Activated CD4-positive, alpha-beta T cell treated with anti-CD3 and anti-CD28 coated beads, Interleukin-2, amount 50 U/mL, for 4 hours (primary cell): ENCODE measurements around the gene ATF1.
"Not testable (repeated sequence)": the region's sequence is repeated elsewhere in the genome, so short reads cannot be mapped to it uniquely, and the experiment has no call there.

Experiments
- DNase-seq, 2 experiments: peaks; one replicate each; pipeline ENCODE4 v3.0.0-alpha.2; 2020

The ATF1 gene

DNA sequence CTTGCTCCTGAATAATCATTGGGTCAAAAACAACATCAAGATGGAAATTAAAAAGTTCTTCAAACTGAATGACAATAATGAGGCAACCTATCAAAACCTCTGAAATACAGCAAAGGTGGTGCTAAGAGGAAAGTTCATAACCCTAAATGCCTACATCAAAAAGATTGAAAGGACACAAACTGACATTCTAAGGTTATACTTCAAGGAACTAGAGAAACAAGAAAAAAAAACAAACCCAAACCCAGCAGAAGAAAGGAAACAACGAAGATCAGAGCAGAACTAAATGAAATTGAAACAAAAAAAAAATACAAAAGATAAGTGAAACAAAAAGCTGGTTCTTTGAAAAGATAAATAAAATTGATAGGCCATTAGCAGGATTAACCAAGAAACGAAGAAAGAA lies 105.0 kb downstream of the ATF1 start:
- DNase-seq: not testable (repeated sequence)
